PFSK-1 (cell line): ENCODE results near the gene UGDH.

ENCODE experiments used
- FOXP2 ChIP-seq: optimal IDR thresholded peaks from 2 replicates; pipeline ENCODE3; 2011; ENCODE audit warnings: borderline replicate concordance, control low read depth, inconsistent platforms; ENCODE audit not compliant: insufficient read depth; ENCODE audit errors: extremely low read length, extremely low read depth
- POLR2AphosphoS5 ChIP-seq: IDR thresholded peaks from 2 replicates; pipeline ENCODE4 v1.6.1; 2012; ENCODE audit warnings: low read depth, mild to moderate bottlenecking, control low read depth, low read length, moderate library complexity
- SIN3A ChIP-seq: IDR thresholded peaks from 2 replicates; pipeline ENCODE4 v1.6.1; 2012; ENCODE audit warnings: mild to moderate bottlenecking, low read length, moderate library complexity, borderline replicate concordance; ENCODE audit not compliant: insufficient read depth
- TAF1 ChIP-seq: IDR thresholded peaks from 2 replicates; pipeline ENCODE4 v1.6.1; 2012; ENCODE audit warnings: low read length, control low read depth, borderline replicate concordance; ENCODE audit not compliant: insufficient read depth
- TF ChIP-seq, protein P1 (sequence below), 2 experiments: IDR thresholded peaks; 2 replicates each; pipeline versions ENCODE4 v1.6.1 to v1.8.0; 2011 to 2012; ENCODE audit warnings: low read depth in 2 of 2, low read length in 2 of 2, control low read depth in 1 of 2, inconsistent platforms in 1 of 2, mild to moderate bottlenecking in 1 of 2, moderate library complexity in 1 of 2; ENCODE audit not compliant: insufficient read depth in 1 of 2

UGDH gene

DNA sequence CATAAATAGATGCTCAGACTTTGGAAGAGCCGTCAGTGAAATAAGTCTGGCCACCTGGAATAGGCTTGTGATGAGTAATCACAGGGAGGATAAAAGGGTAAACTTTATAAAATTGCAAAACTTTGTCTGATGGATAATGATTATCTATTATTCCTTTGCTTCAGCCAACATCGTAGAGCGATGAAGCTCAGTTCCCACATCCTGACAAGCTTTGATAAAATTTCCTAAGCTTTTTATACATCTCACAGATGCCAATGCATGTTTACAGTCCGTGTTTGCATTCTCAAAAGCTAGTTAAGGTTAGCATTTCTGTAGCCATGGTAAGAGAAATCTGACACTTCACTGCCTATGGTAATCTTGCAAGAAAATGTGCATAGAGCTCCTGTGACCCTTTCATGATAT is 15.4 kb upstream of the UGDH start:
- no peak for TF ChIP-seq FOXP2
- no peak for TF ChIP-seq SIN3A
- no peak for TF ChIP-seq TAF1
- TF ChIP-seq, protein P1, sequence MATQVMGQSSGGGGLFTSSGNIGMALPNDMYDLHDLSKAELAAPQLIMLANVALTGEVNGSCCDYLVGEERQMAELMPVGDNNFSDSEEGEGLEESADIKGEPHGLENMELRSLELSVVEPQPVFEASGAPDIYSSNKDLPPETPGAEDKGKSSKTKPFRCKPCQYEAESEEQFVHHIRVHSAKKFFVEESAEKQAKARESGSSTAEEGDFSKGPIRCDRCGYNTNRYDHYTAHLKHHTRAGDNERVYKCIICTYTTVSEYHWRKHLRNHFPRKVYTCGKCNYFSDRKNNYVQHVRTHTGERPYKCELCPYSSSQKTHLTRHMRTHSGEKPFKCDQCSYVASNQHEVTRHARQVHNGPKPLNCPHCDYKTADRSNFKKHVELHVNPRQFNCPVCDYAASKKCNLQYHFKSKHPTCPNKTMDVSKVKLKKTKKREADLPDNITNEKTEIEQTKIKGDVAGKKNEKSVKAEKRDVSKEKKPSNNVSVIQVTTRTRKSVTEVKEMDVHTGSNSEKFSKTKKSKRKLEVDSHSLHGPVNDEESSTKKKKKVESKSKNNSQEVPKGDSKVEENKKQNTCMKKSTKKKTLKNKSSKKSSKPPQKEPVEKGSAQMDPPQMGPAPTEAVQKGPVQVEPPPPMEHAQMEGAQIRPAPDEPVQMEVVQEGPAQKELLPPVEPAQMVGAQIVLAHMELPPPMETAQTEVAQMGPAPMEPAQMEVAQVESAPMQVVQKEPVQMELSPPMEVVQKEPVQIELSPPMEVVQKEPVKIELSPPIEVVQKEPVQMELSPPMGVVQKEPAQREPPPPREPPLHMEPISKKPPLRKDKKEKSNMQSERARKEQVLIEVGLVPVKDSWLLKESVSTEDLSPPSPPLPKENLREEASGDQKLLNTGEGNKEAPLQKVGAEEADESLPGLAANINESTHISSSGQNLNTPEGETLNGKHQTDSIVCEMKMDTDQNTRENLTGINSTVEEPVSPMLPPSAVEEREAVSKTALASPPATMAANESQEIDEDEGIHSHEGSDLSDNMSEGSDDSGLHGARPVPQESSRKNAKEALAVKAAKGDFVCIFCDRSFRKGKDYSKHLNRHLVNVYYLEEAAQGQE (IDR thresholded peaks at IDR 0.05; ENCODE audit: insufficient read depth in 1 of 2, low read depth in 2 of 2, low read length in 2 of 2): no peak
- no peak for TF ChIP-seq POLR2AphosphoS5

DNA sequence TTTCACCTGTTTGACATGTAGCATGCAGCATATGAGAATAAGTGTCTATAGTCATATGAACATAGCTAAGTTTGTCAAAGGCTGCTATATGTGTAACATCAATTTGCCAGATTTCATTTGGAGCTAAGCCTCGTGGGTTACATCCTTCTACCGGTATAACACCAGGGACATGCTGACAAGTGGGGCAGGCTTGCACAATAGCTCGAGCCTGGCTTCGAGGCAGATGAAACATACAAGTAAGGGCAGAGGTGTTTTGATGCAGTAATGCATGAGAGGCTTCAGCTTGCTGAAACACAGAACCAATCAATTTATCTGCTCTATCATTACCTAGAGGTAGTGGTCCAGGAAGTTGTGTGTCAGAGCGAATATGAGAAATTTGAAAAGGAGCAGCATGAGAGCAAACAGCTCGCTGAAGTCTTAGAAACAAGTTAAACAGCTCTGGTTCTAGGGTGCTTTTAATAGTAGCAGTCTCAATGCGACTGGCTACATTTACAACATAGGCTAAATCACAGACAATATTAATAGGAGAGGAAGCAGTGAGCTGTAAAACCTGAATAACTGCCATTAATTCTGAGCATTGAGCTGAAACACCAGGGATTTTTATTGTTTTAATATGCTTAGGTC is 14.9 kb upstream of the UGDH start:
- no peak for TF ChIP-seq FOXP2
- TF ChIP-seq, protein P1 (IDR thresholded peaks at IDR 0.05; ENCODE audit: insufficient read depth in 1 of 2, low read depth in 2 of 2, low read length in 2 of 2): no peak
- no peak for TF ChIP-seq POLR2AphosphoS5
- no peak for TF ChIP-seq TAF1
- no peak for TF ChIP-seq SIN3A

DNA sequence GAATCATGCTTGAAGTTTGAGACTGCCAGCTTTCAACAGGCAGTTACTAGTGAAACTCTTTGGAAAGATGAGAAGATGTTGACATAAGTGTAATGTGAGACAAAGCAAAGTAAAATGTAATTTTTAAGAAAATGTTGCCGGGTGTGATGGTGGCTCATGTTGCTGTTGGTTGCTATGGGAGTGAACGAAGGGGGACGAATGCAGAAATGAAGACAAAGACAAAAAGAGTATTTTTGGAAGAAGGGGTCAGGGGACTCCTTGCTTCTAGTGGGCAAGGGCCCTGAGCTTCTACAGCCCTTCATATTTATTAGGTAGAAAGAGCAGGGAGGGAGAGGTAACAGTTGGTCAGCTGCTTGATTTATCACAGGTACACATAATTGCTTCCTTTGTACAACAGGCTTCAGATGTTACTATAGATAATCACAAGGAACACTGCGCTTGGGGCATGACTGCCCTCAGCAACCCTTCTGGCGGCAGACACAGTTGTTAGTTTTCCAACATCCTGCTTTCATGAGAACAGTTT is 11.9 kb upstream of the UGDH start:
- TF ChIP-seq SIN3A (no peak), POLR2AphosphoS5 (no peak), TAF1 (no peak), FOXP2 (no peak)
- TF ChIP-seq, protein P1 (IDR thresholded peaks at IDR 0.05; ENCODE audit: insufficient read depth in 1 of 2, low read depth in 2 of 2, low read length in 2 of 2): no peak

DNA sequence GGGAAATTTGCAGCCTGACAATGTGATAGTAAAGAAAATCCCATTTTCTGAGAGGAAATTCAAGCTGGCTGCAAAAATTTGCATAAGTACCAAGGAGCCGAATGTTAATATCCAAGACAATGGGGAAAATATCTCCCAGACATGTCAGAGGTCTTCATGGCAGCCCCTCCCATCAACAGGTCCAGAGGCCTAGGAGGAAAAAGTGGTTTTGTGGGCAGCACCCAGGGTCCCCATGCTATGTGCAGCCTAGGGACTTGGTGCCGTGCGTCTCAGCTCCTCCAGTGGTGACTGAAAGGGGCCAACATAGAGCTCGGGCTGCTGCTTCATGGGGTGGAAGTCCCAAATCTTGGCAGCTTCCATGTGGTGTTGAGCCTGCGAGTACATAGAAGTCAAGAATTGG is 6.3 kb upstream of the UGDH start:
- TF ChIP-seq FOXP2: no peak

DNA sequence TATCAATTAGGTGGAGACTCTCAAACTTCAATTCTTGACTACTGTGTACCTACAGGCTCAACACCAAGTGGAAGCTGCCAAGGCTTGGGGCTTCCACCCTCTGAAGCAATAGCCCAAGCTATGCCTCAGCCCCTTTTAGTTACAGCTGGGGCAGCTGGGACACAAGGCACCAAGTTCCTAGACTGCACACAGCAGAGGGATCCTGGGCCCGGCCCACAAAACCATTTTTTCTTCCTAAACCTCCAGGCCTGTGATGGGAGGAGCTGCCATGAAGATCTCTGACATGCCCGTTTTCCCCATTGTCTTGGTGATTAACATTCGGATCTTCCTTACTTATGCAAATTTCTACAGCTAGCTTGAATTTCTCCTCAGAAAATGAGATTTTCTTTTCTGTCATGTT is 3.4 kb upstream of the UGDH start:
- TF ChIP-seq, protein P1 (IDR thresholded peaks at IDR 0.05; ENCODE audit: insufficient read depth in 1 of 2, low read depth in 2 of 2, low read length in 2 of 2): no peak
- no peak for TF ChIP-seq POLR2AphosphoS5
- no peak for TF ChIP-seq TAF1
- TF ChIP-seq SIN3A: no peak
- no peak for TF ChIP-seq FOXP2
